ENCODE measurements around the gene TRMO.
A peak's percentile ranks its signal among the peaks of the same experiment; 100 is the strongest.

Gene TRMO

GRCh38 chr9:97938081-97938644 is 15.9 kb upstream of the TRMO start, which contains the start of gene HEMGN:
Gene HEMGN (minus strand): TSS chr9:97938172. CDS start chr9:97938136, 36 bp downstream.
- DNase-seq (ENCODE audit: low read depth), result no peak

GRCh38 chr9:97936998-97937397 is 14.7 kb upstream of the TRMO start:
- no peak for DNase-seq (ENCODE audit: low read depth)

- no peak for DNase-seq (ENCODE audit: low read depth)
Measured at GRCh38 chr9:97935276-97935675, 13.0 kb upstream of the TRMO start.

GRCh38 chr9:97934321-97935115 is 12.2 kb upstream of the TRMO start:
- DNase-seq (ENCODE audit: low read depth), result no peak

GRCh38 chr9:97933297-97933998 is 11.1 kb upstream of the TRMO start:
- DNase-seq (ENCODE audit: low read depth), result no peak

- no peak for DNase-seq (ENCODE audit: low read depth)
Measured at GRCh38 chr9:97930972-97931371, 8.7 kb upstream of the TRMO start.

- no peak for DNase-seq (ENCODE audit: low read depth)
Measured at GRCh38 chr9:97928986-97929604, 6.8 kb upstream of the TRMO start.

- DNase-seq (ENCODE audit: low read depth), result no peak
Measured at GRCh38 chr9:97925497-97926334, 3.4 kb upstream of the TRMO start.

GRCh38 chr9:97924386-97924785 is 2.1 kb upstream of the TRMO start:
- no peak for DNase-seq (ENCODE audit: low read depth)

- peak; percentile 60 for DNase-seq (ENCODE audit: low read depth)
Measured at GRCh38 chr9:97923529-97924108, 1.3 kb upstream of the TRMO start.

GRCh38 chr9:97919217-97919813 is 3.0 kb downstream of the TRMO start:
- no peak for DNase-seq (ENCODE audit: low read depth)

- no peak for DNase-seq (ENCODE audit: low read depth)
Measured at GRCh38 chr9:97918611-97919010, 3.7 kb downstream of the TRMO start.

GRCh38 chr9:97911970-97912369 is 10.3 kb downstream of the TRMO start:
- DNase-seq (ENCODE audit: low read depth), result no peak

- DNase-seq (ENCODE audit: low read depth), result no peak
Measured at GRCh38 chr9:97911528-97911927, 10.8 kb downstream of the TRMO start.

GRCh38 chr9:97910357-97910756 is 11.9 kb downstream of the TRMO start:
- no peak for DNase-seq (ENCODE audit: low read depth)

GRCh38 chr9:97908705-97909104 is 13.6 kb downstream of the TRMO start:
- DNase-seq (ENCODE audit: low read depth), result no peak

- DNase-seq (ENCODE audit: low read depth), result no peak
Measured at GRCh38 chr9:97907632-97908031, 14.7 kb downstream of the TRMO start.

- no peak for DNase-seq (ENCODE audit: low read depth)
Measured at GRCh38 chr9:97907046-97907445, 15.3 kb downstream of the TRMO start.

- DNase-seq (ENCODE audit: low read depth), result peak; percentile 53
Measured at GRCh38 chr9:97906236-97906831, 16.0 kb downstream of the TRMO start.

- peak; percentile 57 for DNase-seq (ENCODE audit: low read depth)
Measured at GRCh38 chr9:97905228-97905627, 17.1 kb downstream of the TRMO start.
